ENCODE measurements around the gene DOK4. TPM values are rescaled to one million over a fixed set of nuclear protein-coding genes. Genes with fewer than 3 reads are reported as not detected.

The DOK4 gene
- total RNA-seq, 2 donors from 2014 or later: 17.9 to 22.1 TPM

DNA sequence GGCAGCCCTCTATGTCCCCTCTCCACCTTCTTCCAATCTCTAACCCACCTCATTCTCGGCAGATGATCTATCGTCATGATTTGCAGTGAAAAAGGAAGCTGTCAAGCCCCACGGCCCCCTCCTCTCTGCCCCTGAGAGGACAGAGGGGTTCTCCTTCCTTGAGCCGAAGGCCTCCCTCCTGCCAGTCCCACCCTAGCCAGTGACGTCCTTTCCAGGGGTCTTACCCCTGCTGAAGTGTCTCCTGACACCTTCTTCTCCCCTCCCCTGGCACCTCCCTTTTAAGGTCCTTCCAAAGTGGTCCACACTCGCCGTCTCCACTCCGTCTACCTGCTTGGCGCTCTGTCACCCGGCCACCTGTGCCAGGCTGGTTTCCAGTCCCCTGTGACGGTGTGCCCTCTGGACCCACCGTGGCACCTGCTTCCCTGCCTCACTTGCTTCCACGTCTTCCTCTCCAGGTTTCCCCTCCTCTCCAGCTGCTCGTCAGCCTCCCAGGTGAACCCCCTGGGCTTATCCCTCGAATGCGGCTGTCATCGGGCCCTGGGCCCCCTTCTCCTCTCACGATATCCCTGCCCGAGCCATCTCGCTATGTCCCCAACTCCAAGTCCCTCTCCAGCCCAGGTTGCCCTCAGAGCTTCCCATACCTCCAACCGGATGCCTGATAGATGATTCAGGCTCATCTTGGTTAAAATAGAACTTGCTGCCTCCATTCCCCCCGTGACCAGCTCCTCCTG is 44.4 kb upstream of the DOK4 start:
- DNase-seq: peak; percentile 41
- no peaks in the 10 kb centered on the region for H3K36me3 ChIP-seq (ENCODE audit: control insufficient read depth, insufficient read depth, low read length)
- WGBS, 2 experiments (ENCODE audit: insufficient coverage in 1 of 2, insufficient read length in 1 of 2): 91 to 93% methylated on average over 21 to 22 of the region's 22 CpGs
- no peak overlapping the region for H3K4me3 ChIP-seq (ENCODE audit: low read length)
- peaks cover 47% of the 10 kb centered on the region for H3K4me1 Mint-ChIP-seq
- no peak overlapping the region for H3K27ac ChIP-seq (ENCODE audit: low read depth, low read length)
- no peak overlapping the region for H3K27ac Mint-ChIP-seq
- H3K27me3 Mint-ChIP-seq (ENCODE audit: insufficient read depth): peaks cover 33% of the 10 kb centered on the region
- H3K27me3 ChIP-seq (ENCODE audit: control insufficient read depth, insufficient read depth, low read length, poor library complexity, severe bottlenecking): peaks cover 18% of the 10 kb centered on the region
- no peaks in the 10 kb centered on the region for H3K9me3 Mint-ChIP-seq
- no peaks in the 10 kb centered on the region for H3K4me1 ChIP-seq (ENCODE audit: control insufficient read depth, insufficient read depth, low read length)
- peaks cover 6% of the 10 kb centered on the region for H3K36me3 Mint-ChIP-seq (ENCODE audit: low read depth)
- no peak overlapping the region for H3K4me3 Mint-ChIP-seq
- H3K9ac ChIP-seq (ENCODE audit: extremely low read depth, low read length, poor library complexity, severe bottlenecking): no peak overlapping the region
- H3K9me3 ChIP-seq (ENCODE audit: control insufficient read depth, low read length): no peaks in the 10 kb centered on the region
- TF ChIP-seq, protein P1, sequence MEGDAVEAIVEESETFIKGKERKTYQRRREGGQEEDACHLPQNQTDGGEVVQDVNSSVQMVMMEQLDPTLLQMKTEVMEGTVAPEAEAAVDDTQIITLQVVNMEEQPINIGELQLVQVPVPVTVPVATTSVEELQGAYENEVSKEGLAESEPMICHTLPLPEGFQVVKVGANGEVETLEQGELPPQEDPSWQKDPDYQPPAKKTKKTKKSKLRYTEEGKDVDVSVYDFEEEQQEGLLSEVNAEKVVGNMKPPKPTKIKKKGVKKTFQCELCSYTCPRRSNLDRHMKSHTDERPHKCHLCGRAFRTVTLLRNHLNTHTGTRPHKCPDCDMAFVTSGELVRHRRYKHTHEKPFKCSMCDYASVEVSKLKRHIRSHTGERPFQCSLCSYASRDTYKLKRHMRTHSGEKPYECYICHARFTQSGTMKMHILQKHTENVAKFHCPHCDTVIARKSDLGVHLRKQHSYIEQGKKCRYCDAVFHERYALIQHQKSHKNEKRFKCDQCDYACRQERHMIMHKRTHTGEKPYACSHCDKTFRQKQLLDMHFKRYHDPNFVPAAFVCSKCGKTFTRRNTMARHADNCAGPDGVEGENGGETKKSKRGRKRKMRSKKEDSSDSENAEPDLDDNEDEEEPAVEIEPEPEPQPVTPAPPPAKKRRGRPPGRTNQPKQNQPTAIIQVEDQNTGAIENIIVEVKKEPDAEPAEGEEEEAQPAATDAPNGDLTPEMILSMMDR (conservative IDR thresholded peaks at IDR 0.05): no peak

DNA sequence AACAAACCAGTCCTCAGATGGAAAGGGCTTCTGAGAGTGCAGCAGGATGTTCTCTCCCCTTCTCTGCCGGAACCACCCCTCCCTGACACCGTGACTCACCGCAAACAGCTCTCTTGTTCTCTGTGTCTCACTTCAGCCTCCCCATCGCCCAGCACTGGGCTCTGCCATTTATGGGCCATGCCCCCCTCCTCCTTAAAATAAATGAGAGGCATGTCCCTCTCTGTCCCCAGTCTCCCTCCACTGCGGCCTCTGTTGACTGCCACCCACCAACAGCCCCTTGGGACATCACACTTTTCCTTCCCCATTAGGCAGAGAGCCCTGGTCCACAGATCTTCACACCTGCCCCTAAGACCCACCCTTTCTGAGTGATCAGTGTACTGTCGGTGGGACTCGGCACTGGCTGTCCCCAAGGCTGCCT is 43.8 kb upstream of the DOK4 start:
- H3K9me3 ChIP-seq (ENCODE audit: control insufficient read depth, low read length): no peaks in the 10 kb centered on the region
- Mint-ChIP-seq H3K4me3 (peak overlapping the region; percentile 58), H3K27ac (no peak overlapping the region), H3K9me3 (no peaks in the 10 kb centered on the region), H3K27me3 (ENCODE audit: insufficient read depth) (peaks cover 36% of the 10 kb centered on the region), H3K4me1 (peaks cover 46% of the 10 kb centered on the region), H3K36me3 (ENCODE audit: low read depth) (peaks cover 6% of the 10 kb centered on the region)
- H3K36me3 ChIP-seq (ENCODE audit: control insufficient read depth, insufficient read depth, low read length): no peaks in the 10 kb centered on the region
- peaks cover 18% of the 10 kb centered on the region for H3K27me3 ChIP-seq (ENCODE audit: control insufficient read depth, insufficient read depth, low read length, poor library complexity, severe bottlenecking)
- H3K27ac ChIP-seq (ENCODE audit: low read depth, low read length): no peak overlapping the region
- TF ChIP-seq, protein P1 (conservative IDR thresholded peaks at IDR 0.05): no peak
- DNase-seq: peak; percentile 64
- H3K4me1 ChIP-seq (ENCODE audit: control insufficient read depth, insufficient read depth, low read length): no peaks in the 10 kb centered on the region
- H3K4me3 ChIP-seq (ENCODE audit: low read length): no peak overlapping the region
- WGBS, 2 experiments (ENCODE audit: insufficient coverage in 1 of 2, insufficient read length in 1 of 2): 65 to 76% methylated on average over 5 to 7 of the region's 7 CpGs
- H3K9ac ChIP-seq (ENCODE audit: extremely low read depth, low read length, poor library complexity, severe bottlenecking): no peak overlapping the region

DNA sequence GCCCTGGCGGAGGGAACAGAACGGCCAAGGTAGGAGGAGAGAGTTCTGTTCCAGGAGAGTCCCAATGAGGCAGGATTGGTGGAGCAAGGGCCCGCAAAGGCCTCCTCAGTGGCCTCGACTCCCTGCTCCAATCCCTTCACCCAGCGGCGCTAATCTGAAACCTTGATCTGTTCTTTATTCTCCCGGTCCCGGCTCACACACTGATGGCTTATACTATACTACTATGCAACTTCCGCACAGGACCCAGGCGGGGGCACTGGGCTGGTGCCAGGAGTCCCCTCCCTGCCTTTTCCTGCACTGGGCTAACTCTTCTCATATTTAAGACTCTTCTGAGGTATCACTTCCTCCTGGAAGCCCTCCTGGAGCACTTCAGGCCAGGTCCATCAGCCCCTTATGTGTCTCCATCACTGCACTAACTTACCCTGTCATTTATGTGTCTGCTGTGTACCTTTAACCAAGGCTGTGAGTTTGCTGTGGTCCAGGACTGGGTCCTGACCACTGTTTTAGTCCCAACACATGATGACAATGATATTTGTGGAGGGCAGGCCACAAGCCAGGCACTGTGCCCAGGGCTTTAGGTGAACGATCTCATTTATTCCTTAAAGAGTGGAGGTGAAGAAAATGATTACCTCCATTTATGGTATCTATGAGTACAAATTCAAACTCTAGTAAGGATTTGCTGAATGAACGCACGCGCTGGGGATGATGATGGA is 43.3 kb upstream of the DOK4 start:
- WGBS, 2 experiments (ENCODE audit: insufficient coverage in 1 of 2, insufficient read length in 1 of 2): 74 to 86% methylated on average over 10 to 14 of the region's 14 CpGs
- H3K27ac Mint-ChIP-seq: no peak overlapping the region
- no peaks in the 10 kb centered on the region for H3K36me3 ChIP-seq (ENCODE audit: control insufficient read depth, insufficient read depth, low read length)
- H3K9me3 ChIP-seq (ENCODE audit: control insufficient read depth, low read length): no peaks in the 10 kb centered on the region
- peaks cover 6% of the 10 kb centered on the region for H3K36me3 Mint-ChIP-seq (ENCODE audit: low read depth)
- no peak overlapping the region for H3K4me3 ChIP-seq (ENCODE audit: low read length)
- H3K27me3 ChIP-seq (ENCODE audit: control insufficient read depth, insufficient read depth, low read length, poor library complexity, severe bottlenecking): peaks cover 18% of the 10 kb centered on the region
- H3K9me3 Mint-ChIP-seq: no peaks in the 10 kb centered on the region
- no peak for DNase-seq
- H3K9ac ChIP-seq (ENCODE audit: extremely low read depth, low read length, poor library complexity, severe bottlenecking): no peak overlapping the region
- H3K27ac ChIP-seq (ENCODE audit: low read depth, low read length): no peak overlapping the region
- TF ChIP-seq, protein P1 (conservative IDR thresholded peaks at IDR 0.05): no peak
- peak overlapping the region; percentile 58 for H3K4me3 Mint-ChIP-seq
- no peaks in the 10 kb centered on the region for H3K4me1 ChIP-seq (ENCODE audit: control insufficient read depth, insufficient read depth, low read length)
- peaks cover 38% of the 10 kb centered on the region for H3K27me3 Mint-ChIP-seq (ENCODE audit: insufficient read depth)
- H3K4me1 Mint-ChIP-seq: peaks cover 46% of the 10 kb centered on the region
